Skeletal muscle tissue (tissue), 4 donors: ENCODE results near the gene CDK12. TPM values are rescaled to one million over a fixed set of nuclear protein-coding genes. Genes with fewer than 3 reads are reported as not detected.
"Not testable (repeated sequence)": the region's sequence is repeated elsewhere in the genome, so short reads cannot be mapped to it uniquely, and the experiment has no call there.

Source experiments
- H3K27ac ChIP-seq: one replicate; pipeline ENCODE4 v1.7.0; 2013; ENCODE audit warnings: mild to moderate bottlenecking, low read depth, low read length, inconsistent platforms
- H3K27me3 ChIP-seq, 3 donors: one replicate each; pipeline ENCODE4 v1.7.0; 2013; ENCODE audit warnings: low read length in 3 of 3; ENCODE audit not compliant: control insufficient read depth in 3 of 3, insufficient read depth in 3 of 3
- H3K36me3 ChIP-seq, 3 donors: one replicate each; pipeline ENCODE4 v1.7.0; 2013; ENCODE audit warnings: low read length in 3 of 3; ENCODE audit not compliant: control insufficient read depth in 3 of 3, insufficient read depth in 3 of 3
- H3K4me1 ChIP-seq, 3 donors: one replicate each; pipeline ENCODE4 v1.7.0; 2013; ENCODE audit warnings: low read length in 3 of 3, mild to moderate bottlenecking in 3 of 3; ENCODE audit not compliant: control insufficient read depth in 3 of 3, insufficient read depth in 3 of 3
- H3K4me3 ChIP-seq, 3 donors: one replicate each; pipeline ENCODE4 v1.7.0; 2013; ENCODE audit warnings: low read length in 3 of 3
- H3K9ac ChIP-seq, 3 donors: one replicate each; pipeline ENCODE4 v1.7.0; 2013; ENCODE audit warnings: low read length in 3 of 3, mild to moderate bottlenecking in 3 of 3, moderate library complexity in 2 of 3, low read depth in 1 of 3
- H3K9me3 ChIP-seq, 3 donors: one replicate each; pipeline ENCODE4 v1.7.0; 2013; ENCODE audit warnings: low read length in 3 of 3; ENCODE audit not compliant: control insufficient read depth in 3 of 3
- total RNA-seq: library from RNA; depleted of rRNA; stranded (reverse); fragments of >200 nt; gene quantifications from one replicate; pipeline ENCODE4 v1.2.3, GENCODE V29; 2014
- donor health status: Osteomylitis.

CDK12 gene
- 29.2 TPM for total RNA-seq

GRCh38 chr17:39461113-39461925 is at the start of gene CDK12:
Gene CDK12, plus strand, starts transcription at chr17:39461486. Its CDS starts 586 bp downstream, at chr17:39462072.
- Histone ChIP-seq H3K4me1 (peaks cover 17 to 35% (median 19%) of the 10 kb centered on the region in 3 donors), H3K27ac (peak within 1 kb of the TSS; percentile 97), H3K36me3 (no peaks in the 10 kb centered on the region), H3K9ac (peak within 1 kb of the TSS; percentile 98 to 99 (median 98)), H3K9me3 (peaks cover 0 to 2% (median 0%) of the 10 kb centered on the region in 3 donors), H3K4me3 (peak within 1 kb of the TSS; percentile 85 to 99 (median 93)), H3K27me3 (no peaks in the 10 kb centered on the region)

- Histone ChIP-seq H3K27ac (no peak overlapping the region), H3K27me3 (no peaks in the 10 kb centered on the region), H3K4me3 (no peak overlapping the region), H3K9ac (no peak overlapping the region), H3K36me3 (peaks cover 47 to 52% (median 51%) of the 10 kb centered on the region in 3 donors), H3K4me1 (no peaks in the 10 kb centered on the region), H3K9me3 (no peaks in the 10 kb centered on the region)
Observed at GRCh38 chr17:39416141-39416540, 45.1 kb upstream of the CDK12 start.

- Histone ChIP-seq H3K27me3 (no peaks in the 10 kb centered on the region), H3K9ac (no peak overlapping the region), H3K36me3 (peaks cover 40 to 49% (median 45%) of the 10 kb centered on the region in 3 donors), H3K27ac (no peak overlapping the region), H3K4me1 (peaks cover 0 to 3% (median 0%) of the 10 kb centered on the region in 3 donors), H3K4me3 (no peak overlapping the region), H3K9me3 (no peaks in the 10 kb centered on the region)
Observed at GRCh38 chr17:39429600-39429999, 31.7 kb upstream of the CDK12 start.

- H3K9me3 ChIP-seq, H3K27ac ChIP-seq, H3K4me1 ChIP-seq, H3K9ac ChIP-seq, H3K27me3 ChIP-seq, H3K4me3 ChIP-seq: not testable (repeated sequence)
- H3K36me3 ChIP-seq = peaks cover 19 to 39% (median 32%) of the 10 kb centered on the region in 3 donors
Observed at GRCh38 chr17:39439868-39440267, 21.4 kb upstream of the CDK12 start.

GRCh38 chr17:39443326-39443725 is 18.0 kb upstream of the CDK12 start:
- peaks cover 23 to 49% (median 41%) of the 10 kb centered on the region in 3 donors for H3K36me3 ChIP-seq
- H3K9me3 ChIP-seq = no peaks in the 10 kb centered on the region
- no peak overlapping the region for H3K9ac ChIP-seq
- no peak overlapping the region for H3K4me3 ChIP-seq
- H3K4me1 ChIP-seq = no peaks in the 10 kb centered on the region
- H3K27me3 ChIP-seq = no peaks in the 10 kb centered on the region
- H3K27ac ChIP-seq = no peak overlapping the region

- Histone ChIP-seq H3K27ac (no peak overlapping the region), H3K4me1 (peaks cover 0 to 13% (median 5%) of the 10 kb centered on the region in 3 donors), H3K4me3 (no peak overlapping the region), H3K36me3 (peaks cover 6 to 30% (median 20%) of the 10 kb centered on the region in 3 donors), H3K9ac (no peak overlapping the region), H3K27me3 (no peaks in the 10 kb centered on the region), H3K9me3 (no peaks in the 10 kb centered on the region)
Observed at GRCh38 chr17:39447561-39447960, 13.7 kb upstream of the CDK12 start.

- H3K36me3 ChIP-seq = peaks cover 6 to 19% (median 13%) of the 10 kb centered on the region in 3 donors
- peak overlapping the region in 2 of 3 donors; percentile 90 to 98 for H3K9ac ChIP-seq
- H3K27ac ChIP-seq = peak overlapping the region; percentile 82
Observed at GRCh38 chr17:39450051-39450450, 11.2 kb upstream of the CDK12 start.

GRCh38 chr17:39450847-39451581 is 10.3 kb upstream of the CDK12 start, which contains the start of gene MED1:
Gene MED1, minus strand, starts transcription at chr17:39451263. Its CDS starts 201 bp downstream, at chr17:39451062.
- no peaks in the 10 kb centered on the region for H3K27me3 ChIP-seq
- peaks cover 0 to 13% (median 5%) of the 10 kb centered on the region in 3 donors for H3K4me1 ChIP-seq
- H3K36me3 ChIP-seq = peaks cover 4 to 13% (median 10%) of the 10 kb centered on the region in 3 donors
- peak within 1 kb of the TSS; percentile 90 to 98 (median 96) for H3K9ac ChIP-seq
- H3K9me3 ChIP-seq = no peaks in the 10 kb centered on the region
- H3K4me3 ChIP-seq = peak within 1 kb of the TSS; percentile 79 to 97 (median 93)
- H3K27ac ChIP-seq = peak within 1 kb of the TSS; percentile 82

More at GRCh38 chr17:39450051-39450450, 11.2 kb upstream of the CDK12 start:
- Histone ChIP-seq H3K4me1 (peaks cover 0 to 13% (median 5%) of the 10 kb centered on the region in 3 donors), H3K4me3 (peak overlapping the region; percentile 79 to 97 (median 93)), H3K27me3 (no peaks in the 10 kb centered on the region), H3K9me3 (no peaks in the 10 kb centered on the region)

GRCh38 chr17:39455919-39456318 is 5.4 kb upstream of the CDK12 start:
- Histone ChIP-seq H3K4me1 (peaks cover 0 to 6% (median 2%) of the 10 kb centered on the region in 3 donors), H3K27me3 (no peaks in the 10 kb centered on the region), H3K36me3 (no peaks in the 10 kb centered on the region), H3K27ac (no peak overlapping the region), H3K9ac (no peak overlapping the region), H3K9me3 (peaks cover 0 to 2% (median 0%) of the 10 kb centered on the region in 3 donors), H3K4me3 (no peak overlapping the region)
